HCT116 (cell line): ENCODE measurements around the gene GNPTG. TPM values are rescaled to one million over a fixed set of nuclear protein-coding genes. Genes with fewer than 3 reads are reported as not detected.

Source experiments
- ATAC-seq: fragments of 200-7000 bp; cut with Tn5 transposase; 2 replicates; pipeline ENCODE4 v1.9.1; 2020; ENCODE audit warnings: mild to moderate bottlenecking, moderate library complexity
- BruUV-seq: library from RNA; stranded (reverse); fragments of 400-500 nt; replicated peaks from 2 replicates; lab custom pipeline; 2021; lab: Mats Ljungman, UMichigan
- CTCF ChIA-PET: fragments of 300-600 bp; sonication (Branson Sonifier 250); formaldehyde crosslinking; loops from one replicate; lab custom pipeline; 2021; ENCODE audit warnings: antibody characterized with exemption; lab: Charles Lee
- POLR2A ChIA-PET: fragments of 300-600, 350-600 bp; sonication (Branson Sonifier 250); formaldehyde crosslinking; loops from one replicate; lab custom pipeline; 2021; ENCODE audit warnings: antibody characterized with exemption; lab: Charles Lee
- RAD21 ChIA-PET, 2 experiments: fragments of 300-600 bp; sonication (Branson Sonifier 250); formaldehyde crosslinking; loops; one replicate each; lab custom pipeline; 2023; ENCODE audit warnings: low total read pairs in 2 of 2; ENCODE audit not compliant: uncharacterized antibody in 2 of 2, unreplicated experiment in 2 of 2, low non-redundant PET in 1 of 2; lab: Charles Lee
- DNase-seq: peaks from one replicate; pipeline ENCODE4 v3.0.0-alpha.2; 2010; ENCODE audit warnings: low read depth, low spot score
- H2AFZ ChIP-seq: fragments of 200-600 bp; shearing (Covaris generic), sonication (generic); 2 replicates; pipeline ENCODE4 v1.6.1; 2017; ENCODE audit warnings: low read depth, mixed run types, mixed read lengths, antibody characterized with exemption, low read length; ENCODE audit not compliant: poor library complexity, severe bottlenecking
- H3K27ac ChIP-seq: 2 replicates; pipeline ENCODE4 v1.5.1; 2012; ENCODE audit warnings: low read depth, low read length
- H3K27me3 ChIP-seq: fragments of 200-600 bp; sonication (generic); 2 replicates; pipeline ENCODE4 v1.6.1; 2016; ENCODE audit warnings: mixed run types, low read length, mixed read lengths; ENCODE audit not compliant: insufficient read depth
- H3K36me3 ChIP-seq, 2 experiments: fragments of 200-500 bp in 1 of 2; fragments of 200-600 bp in 1 of 2; sonication (Bioruptor generic) in 1 of 2; sonication (generic) in 1 of 2; 2 replicates each; pipeline versions ENCODE4 v1.5.1 to v1.6.1; 2014 to 2016; ENCODE audit warnings: low read length in 2 of 2, inconsistent platforms in 1 of 2, mixed read lengths in 1 of 2, mixed run types in 1 of 2; ENCODE audit not compliant: insufficient read depth in 2 of 2, control insufficient read depth in 1 of 2
- H3K4me1 ChIP-seq, 2 experiments: fragments of 200-600 bp in 1 of 2; sonication (generic) in 1 of 2; 2 replicates each; pipeline versions ENCODE4 v1.5.1 to v1.6.1; 2012 to 2017; ENCODE audit warnings: low read length in 2 of 2, inconsistent platforms in 1 of 2, mild to moderate bottlenecking in 1 of 2, mixed read lengths in 1 of 2, mixed run types in 1 of 2, moderate library complexity in 1 of 2; ENCODE audit not compliant: insufficient read depth in 2 of 2, control insufficient read depth in 1 of 2
- H3K4me2 ChIP-seq: fragments of 200-600 bp; sonication (generic); 2 replicates; pipeline ENCODE4 v1.6.1; 2017; ENCODE audit warnings: mixed run types, low read length, mixed read lengths
- H3K4me3 ChIP-seq, 2 experiments: fragments of 200-600 bp in 1 of 2; sonication (generic) in 1 of 2; replicated peaks in 1 of 2; 2 replicates each; pipeline ENCODE4 v1.5.1; 2011 to 2016; ENCODE audit warnings: low read length in 2 of 2, control low read depth in 1 of 2, low read depth in 1 of 2, mild to moderate bottlenecking in 1 of 2, mixed read lengths in 1 of 2, mixed run types in 1 of 2
- H3K79me2 ChIP-seq: fragments of 200-600 bp; sonication (generic); 2 replicates; pipeline ENCODE4 v1.6.1; 2017; ENCODE audit warnings: mild to moderate bottlenecking, mixed run types, low read length, moderate library complexity, mixed read lengths; ENCODE audit not compliant: insufficient read depth
- H3K9ac ChIP-seq: fragments of 200-600 bp; sonication (generic); 2 replicates; pipeline ENCODE4 v1.6.1; 2016; ENCODE audit warnings: low read length, mixed read lengths
- H3K9me2 ChIP-seq: fragments of 200-600 bp; sonication (generic), shearing (Covaris generic); 2 replicates; pipeline ENCODE4 v1.6.1; 2017; ENCODE audit warnings: mixed run types, mild to moderate bottlenecking, moderate library complexity; ENCODE audit not compliant: insufficient read depth
- H3K9me3 ChIP-seq, 2 experiments: fragments of 200-500 bp in 1 of 2; fragments of 200-600 bp in 1 of 2; sonication (Bioruptor generic) in 1 of 2; sonication (generic) in 1 of 2; 2 replicates each; pipeline ENCODE4 v1.6.1; 2014 to 2017; ENCODE audit warnings: low read length in 2 of 2, mixed read lengths in 2 of 2, inconsistent platforms in 1 of 2, low read depth in 1 of 2, mild to moderate bottlenecking in 1 of 2, mixed run types in 1 of 2, moderate library complexity in 1 of 2; ENCODE audit not compliant: control insufficient read depth in 1 of 2, insufficient read depth in 1 of 2
- H4K20me1 ChIP-seq: fragments of 200-600 bp; sonication (generic), shearing (Covaris generic); 2 replicates; pipeline ENCODE4 v1.6.1; 2017; ENCODE audit warnings: mixed run types, mild to moderate bottlenecking, moderate library complexity; ENCODE audit not compliant: insufficient read depth
- CBX3 ChIP-seq: IDR thresholded peaks from 2 replicates; pipeline ENCODE4 v1.6.1; 2012; ENCODE audit warnings: low read depth
- CEBPB ChIP-seq: IDR thresholded peaks from 2 replicates; pipeline ENCODE4 v1.6.1; 2012; ENCODE audit warnings: low read depth
- POLR2A ChIP-seq: IDR thresholded peaks from 2 replicates; pipeline ENCODE4 v1.7.0; 2011; ENCODE audit warnings: borderline replicate concordance; ENCODE audit not compliant: insufficient read depth, insufficient read length; ENCODE audit errors: extremely low read depth
- POLR2AphosphoS5 ChIP-seq: IDR thresholded peaks from 2 replicates; pipeline ENCODE4 v1.6.1; 2011; ENCODE audit warnings: mild to moderate bottlenecking, low read depth, low read length, moderate library complexity
- SP1 ChIP-seq: IDR thresholded peaks from 2 replicates; pipeline ENCODE4 v1.6.1; 2012; ENCODE audit warnings: low read depth
- SRF ChIP-seq: IDR thresholded peaks from 2 replicates; pipeline ENCODE4 v1.6.1; 2012; ENCODE audit warnings: low read depth
- ZFX ChIP-seq: fragments of 450-650 bp; IDR thresholded peaks from 2 replicates; pipeline ENCODE4 v1.6.1; 2017
- intact Hi-C: fragments of 100-400 bp; cut with micrococcal nuclease; formaldehyde crosslinking; loops from 2 replicates; pipeline ENCODE4 v1.10.0; 2022
- total RNA-seq: library from RNA; stranded (reverse); gene quantifications from one replicate; pipeline ENCODE4 v1.2.1, GENCODE V29; 2021; ENCODE audit not compliant: unreplicated experiment
- TF ChIP-seq, protein P1 (sequence below): IDR thresholded peaks from 2 replicates; pipeline ENCODE4 v1.6.1; 2011; ENCODE audit warnings: mild to moderate bottlenecking, low read length, moderate library complexity; ENCODE audit not compliant: insufficient replicate concordance; ENCODE audit errors: extremely low read depth
- TF ChIP-seq, protein P2 (sequence below): IDR thresholded peaks from 2 replicates; pipeline ENCODE4 v1.6.1; 2012; ENCODE audit warnings: low read depth
- TF ChIP-seq, protein P3 (sequence below): IDR thresholded peaks from 2 replicates; pipeline ENCODE4 v1.6.1; 2012

Gene GNPTG
- total RNA-seq, 1 experiment from 2014 or later, result 35.2 TPM

GRCh38 chr16:1350691-1351090 is 1.0 kb upstream of the GNPTG start:
- intact Hi-C loops, result no loop called here
- TF ChIP-seq POLR2A (no peak), SP1 (no peak), POLR2AphosphoS5 (no peak), SRF (no peak), CBX3 (no peak), CEBPB (no peak), ZFX (no peak)
- TF ChIP-seq, protein P1, sequence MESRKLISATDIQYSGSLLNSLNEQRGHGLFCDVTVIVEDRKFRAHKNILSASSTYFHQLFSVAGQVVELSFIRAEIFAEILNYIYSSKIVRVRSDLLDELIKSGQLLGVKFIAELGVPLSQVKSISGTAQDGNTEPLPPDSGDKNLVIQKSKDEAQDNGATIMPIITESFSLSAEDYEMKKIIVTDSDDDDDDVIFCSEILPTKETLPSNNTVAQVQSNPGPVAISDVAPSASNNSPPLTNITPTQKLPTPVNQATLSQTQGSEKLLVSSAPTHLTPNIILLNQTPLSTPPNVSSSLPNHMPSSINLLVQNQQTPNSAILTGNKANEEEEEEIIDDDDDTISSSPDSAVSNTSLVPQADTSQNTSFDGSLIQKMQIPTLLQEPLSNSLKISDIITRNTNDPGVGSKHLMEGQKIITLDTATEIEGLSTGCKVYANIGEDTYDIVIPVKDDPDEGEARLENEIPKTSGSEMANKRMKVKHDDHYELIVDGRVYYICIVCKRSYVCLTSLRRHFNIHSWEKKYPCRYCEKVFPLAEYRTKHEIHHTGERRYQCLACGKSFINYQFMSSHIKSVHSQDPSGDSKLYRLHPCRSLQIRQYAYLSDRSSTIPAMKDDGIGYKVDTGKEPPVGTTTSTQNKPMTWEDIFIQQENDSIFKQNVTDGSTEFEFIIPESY, result no peak
- TF ChIP-seq, protein P2, sequence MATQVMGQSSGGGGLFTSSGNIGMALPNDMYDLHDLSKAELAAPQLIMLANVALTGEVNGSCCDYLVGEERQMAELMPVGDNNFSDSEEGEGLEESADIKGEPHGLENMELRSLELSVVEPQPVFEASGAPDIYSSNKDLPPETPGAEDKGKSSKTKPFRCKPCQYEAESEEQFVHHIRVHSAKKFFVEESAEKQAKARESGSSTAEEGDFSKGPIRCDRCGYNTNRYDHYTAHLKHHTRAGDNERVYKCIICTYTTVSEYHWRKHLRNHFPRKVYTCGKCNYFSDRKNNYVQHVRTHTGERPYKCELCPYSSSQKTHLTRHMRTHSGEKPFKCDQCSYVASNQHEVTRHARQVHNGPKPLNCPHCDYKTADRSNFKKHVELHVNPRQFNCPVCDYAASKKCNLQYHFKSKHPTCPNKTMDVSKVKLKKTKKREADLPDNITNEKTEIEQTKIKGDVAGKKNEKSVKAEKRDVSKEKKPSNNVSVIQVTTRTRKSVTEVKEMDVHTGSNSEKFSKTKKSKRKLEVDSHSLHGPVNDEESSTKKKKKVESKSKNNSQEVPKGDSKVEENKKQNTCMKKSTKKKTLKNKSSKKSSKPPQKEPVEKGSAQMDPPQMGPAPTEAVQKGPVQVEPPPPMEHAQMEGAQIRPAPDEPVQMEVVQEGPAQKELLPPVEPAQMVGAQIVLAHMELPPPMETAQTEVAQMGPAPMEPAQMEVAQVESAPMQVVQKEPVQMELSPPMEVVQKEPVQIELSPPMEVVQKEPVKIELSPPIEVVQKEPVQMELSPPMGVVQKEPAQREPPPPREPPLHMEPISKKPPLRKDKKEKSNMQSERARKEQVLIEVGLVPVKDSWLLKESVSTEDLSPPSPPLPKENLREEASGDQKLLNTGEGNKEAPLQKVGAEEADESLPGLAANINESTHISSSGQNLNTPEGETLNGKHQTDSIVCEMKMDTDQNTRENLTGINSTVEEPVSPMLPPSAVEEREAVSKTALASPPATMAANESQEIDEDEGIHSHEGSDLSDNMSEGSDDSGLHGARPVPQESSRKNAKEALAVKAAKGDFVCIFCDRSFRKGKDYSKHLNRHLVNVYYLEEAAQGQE, result no peak
- TF ChIP-seq, protein P3, sequence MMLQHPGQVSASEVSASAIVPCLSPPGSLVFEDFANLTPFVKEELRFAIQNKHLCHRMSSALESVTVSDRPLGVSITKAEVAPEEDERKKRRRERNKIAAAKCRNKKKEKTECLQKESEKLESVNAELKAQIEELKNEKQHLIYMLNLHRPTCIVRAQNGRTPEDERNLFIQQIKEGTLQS, result no peak
- no peak for ATAC-seq
- peak overlapping the region; percentile 78 for H3K4me2 ChIP-seq
- H3K9ac ChIP-seq, result peak overlapping the region; percentile 86
- no peaks in the 10 kb centered on the region for H4K20me1 ChIP-seq
- CTCF ChIA-PET, result no interaction called here
- H3K4me1 ChIP-seq, result peaks cover 14 to 19% of the 10 kb centered on the region in 2 experiments
- no peak overlapping the region for H2AFZ ChIP-seq
- no peaks in the 10 kb centered on the region for H3K9me2 ChIP-seq
- POLR2A ChIA-PET, result no interaction called here
- H3K36me3 ChIP-seq, result peaks cover 0 to 9% of the 10 kb centered on the region in 2 experiments; a peak in 1 of 4 replicates
- RAD21 ChIA-PET, result no interaction called here
- no peak for DNase-seq
- H3K79me2 ChIP-seq, result peaks cover 55% of the 10 kb centered on the region
- peak overlapping the region; percentile 91 to 99 for H3K4me3 ChIP-seq
- H3K27ac ChIP-seq, result peak overlapping the region; percentile 81
- H3K27me3 ChIP-seq, result no peaks in the 10 kb centered on the region
- BruUV-seq, result no TSS peak
- no peaks in the 10 kb centered on the region for H3K9me3 ChIP-seq
